GM12878 (cell line): ENCODE results near the gene PNPO. TPM values are rescaled to one million over a fixed set of nuclear protein-coding genes. Genes with fewer than 3 reads are reported as not detected.

Experiments used
- ATAC-seq: fragments of 200-7000 bp; cut with Tn5 transposase; 3 replicates; pipeline ENCODE4 v1.9.1; 2020; ENCODE audit warnings: mild to moderate bottlenecking, moderate library complexity
- BruUV-seq: library from RNA; stranded (reverse); fragments of 400-500 nt; replicated peaks from 2 replicates; lab custom pipeline; 2021; lab: Mats Ljungman, UMichigan
- CTCF ChIA-PET: fragments of 300-600 bp; sonication (Branson Sonifier 250); formaldehyde crosslinking; extraction: SDS; loops from one replicate; lab custom pipeline; 2021; ENCODE audit warnings: inconsistent platforms; lab: Yijun Ruan, JAX
- POLR2A ChIA-PET: fragments of 350-600 bp; formaldehyde crosslinking; extraction: SDS; loops from one replicate; lab custom pipeline; 2021; ENCODE audit warnings: inconsistent platforms; lab: Charles Lee
- RAD21 ChIA-PET: fragments of 300-600 bp; sonication (Branson Sonifier 250); formaldehyde crosslinking; loops from one replicate; lab custom pipeline; 2023; ENCODE audit warnings: antibody characterized with exemption; ENCODE audit not compliant: unreplicated experiment; lab: Charles Lee
- SMC1A ChIA-PET: fragments of 300-600 bp; sonication (Branson Sonifier 250); formaldehyde crosslinking; loops from one replicate; lab custom pipeline; 2023; ENCODE audit not compliant: unreplicated experiment, uncharacterized antibody; lab: Charles Lee
- DNase-seq: peaks from one replicate; pipeline ENCODE4 v3.0.0-alpha.2; 2011; ENCODE audit warnings: low read depth, low spot score
- FAIRE-seq: peaks from 3 replicates; lab custom pipeline; 2011; peaks lifted over from hg19 to GRCh38; lab: Jason Lieb, UNC
- H2AFZ ChIP-seq: 2 replicates; pipeline ENCODE4 v1.6.0; 2011; ENCODE audit warnings: low read depth, low read length, control low read depth; ENCODE audit not compliant: control insufficient read depth
- H3K27ac ChIP-seq: 2 replicates; pipeline ENCODE4 v1.5.1; 2011; ENCODE audit warnings: control low read depth; ENCODE audit not compliant: control insufficient read depth, insufficient read depth
- H3K27me3 ChIP-seq, 2 experiments: replicated peaks in 1 of 2; 2 replicates each; pipeline versions ENCODE4 v1.6.0 to v1.6.1; 2011; ENCODE audit warnings: low read length in 1 of 2; ENCODE audit not compliant: control insufficient read depth in 2 of 2, insufficient read depth in 2 of 2
- H3K36me3 ChIP-seq, 2 experiments: 2 replicates each; pipeline ENCODE4 v1.5.1; 2011; ENCODE audit warnings: low read length in 1 of 2; ENCODE audit not compliant: control insufficient read depth in 2 of 2, insufficient read depth in 2 of 2
- H3K4me1 ChIP-seq: 2 replicates; pipeline ENCODE4 v1.6.1; 2011; ENCODE audit warnings: mild to moderate bottlenecking, low read length, moderate library complexity, mixed read lengths; ENCODE audit not compliant: control insufficient read depth, insufficient read depth
- H3K4me2 ChIP-seq: 2 replicates; pipeline ENCODE4 v1.6.0; 2011; ENCODE audit warnings: control low read depth; ENCODE audit not compliant: control insufficient read depth, insufficient read depth
- H3K4me3 ChIP-seq: fragments of 200-600 bp; sonication (generic); 2 replicates; pipeline ENCODE4 v1.5.1; 2016
- H3K79me2 ChIP-seq: 2 replicates; pipeline ENCODE4 v1.6.0; 2011; ENCODE audit warnings: low read length; ENCODE audit not compliant: control insufficient read depth, insufficient read depth
- H3K9ac ChIP-seq: 2 replicates; pipeline ENCODE4 v1.8.0; 2011; ENCODE audit warnings: low read length, control low read depth, mixed read lengths; ENCODE audit not compliant: control insufficient read depth, insufficient read depth
- H3K9me3 ChIP-seq: replicated peaks from 3 replicates; pipeline ENCODE4 v1.5.1; 2011; ENCODE audit warnings: mild to moderate bottlenecking, low read length; ENCODE audit not compliant: control insufficient read depth, insufficient read depth
- H4K20me1 ChIP-seq: 2 replicates; pipeline ENCODE4 v1.6.0; 2011; ENCODE audit not compliant: control insufficient read depth, insufficient read depth
- CHD1 ChIP-seq: IDR thresholded peaks from 2 replicates; pipeline ENCODE4 v1.6.1; 2012; ENCODE audit warnings: low read depth, low read length, improper control_type of control experiment
- CHD4 ChIP-seq: fragments of 200-600 bp; sonication (generic); IDR thresholded peaks from 2 replicates; pipeline ENCODE4 v1.6.1; 2016; ENCODE audit warnings: mild to moderate bottlenecking
- FOXK2 ChIP-seq: fragments of 450-650 bp; IDR thresholded peaks from 2 replicates; pipeline ENCODE4 v1.6.1; 2017; ENCODE audit warnings: mild to moderate bottlenecking, moderate library complexity
- IKZF2 ChIP-seq, 2 experiments: fragments of 450-650 bp; IDR thresholded peaks; 2 replicates each; pipeline ENCODE4 v1.6.1; 2017; ENCODE audit warnings: mild to moderate bottlenecking in 2 of 2, moderate library complexity in 2 of 2
- SPI1 ChIP-seq: IDR thresholded peaks from 2 replicates; pipeline ENCODE4 v1.6.1; 2011; ENCODE audit warnings: low read depth, mild to moderate bottlenecking, low read length, moderate library complexity, borderline replicate concordance; ENCODE audit not compliant: insufficient read depth
- WRNIP1 ChIP-seq: IDR thresholded peaks from 2 replicates; pipeline ENCODE4 v1.6.1; 2011; ENCODE audit warnings: low read depth, low read length, improper control_type of control experiment, borderline replicate concordance
- WGBS: methylation state at CpG from one replicate; pipeline ENCODE4 v1.1.6; 2016; ENCODE audit warnings: low lambda C conversion rate; ENCODE audit not compliant: insufficient replicate concordance, insufficient coverage; ENCODE audit errors: missing lambda C conversion rate; 5-methylcytosine and 5-hydroxymethylcytosine counted together
- in situ Hi-C: fragments of 300-500 bp; cut with MboI; formaldehyde crosslinking; loops from 9 replicates; pipeline ENCODE4 v1.14.3; 2018; ENCODE audit warnings: mixed read lengths
- intact Hi-C: fragments of 100-400 bp; cut with micrococcal nuclease; formaldehyde crosslinking; loops from one replicate; pipeline ENCODE4 v1.14.2; 2022; ENCODE audit not compliant: unreplicated experiment
- polyA plus RNA-seq, 11 experiments: library from polyadenylated mRNA; depleted of rRNA in 4 of 11; unstranded in 6 of 11; stranded (reverse) in 5 of 11; fragments of >200 nt; fragmentation: Nextera tagmentation in 4 of 11; fragmentation: Illumina TruSeq in 1 of 11; extraction: Ambion mirVana in 4 of 11; extraction: Trizol in 1 of 11; gene quantifications; 1 replicate in 1 of 11; 2 replicates in 10 of 11; pipeline versions ENCODE4 v1.2.1 to v1.2.3, GENCODE V29; 2011 to 2016; ENCODE audit warnings: inconsistent platforms in 2 of 11, missing spikeins in 2 of 11, low read depth in 1 of 11
- total RNA-seq, 4 experiments: library from RNA; depleted of rRNA in 3 of 4; stranded (reverse); fragments of >200 nt in 3 of 4; fragmentation: Illumina TruSeq in 1 of 4; extraction: Trizol in 1 of 4; gene quantifications; 2 replicates each; pipeline versions ENCODE4 v1.2.1 to v1.2.3, GENCODE V29; 2013 to 2021
- TF ChIP-seq, protein P1 (sequence below): fragments of 450-650 bp; formaldehyde crosslinking; IDR thresholded peaks from 2 replicates; pipeline ENCODE4 v1.4.0; 2022; ENCODE audit warnings: mild to moderate bottlenecking, moderate library complexity

Gene PNPO
- total and polyA plus RNA-seq, 10 of the 15 experiments (the other 5 are each of a cell fraction or from before 2014, with no cell fraction given): 13.9 to 52.6 (median 37.3) TPM

DNA sequence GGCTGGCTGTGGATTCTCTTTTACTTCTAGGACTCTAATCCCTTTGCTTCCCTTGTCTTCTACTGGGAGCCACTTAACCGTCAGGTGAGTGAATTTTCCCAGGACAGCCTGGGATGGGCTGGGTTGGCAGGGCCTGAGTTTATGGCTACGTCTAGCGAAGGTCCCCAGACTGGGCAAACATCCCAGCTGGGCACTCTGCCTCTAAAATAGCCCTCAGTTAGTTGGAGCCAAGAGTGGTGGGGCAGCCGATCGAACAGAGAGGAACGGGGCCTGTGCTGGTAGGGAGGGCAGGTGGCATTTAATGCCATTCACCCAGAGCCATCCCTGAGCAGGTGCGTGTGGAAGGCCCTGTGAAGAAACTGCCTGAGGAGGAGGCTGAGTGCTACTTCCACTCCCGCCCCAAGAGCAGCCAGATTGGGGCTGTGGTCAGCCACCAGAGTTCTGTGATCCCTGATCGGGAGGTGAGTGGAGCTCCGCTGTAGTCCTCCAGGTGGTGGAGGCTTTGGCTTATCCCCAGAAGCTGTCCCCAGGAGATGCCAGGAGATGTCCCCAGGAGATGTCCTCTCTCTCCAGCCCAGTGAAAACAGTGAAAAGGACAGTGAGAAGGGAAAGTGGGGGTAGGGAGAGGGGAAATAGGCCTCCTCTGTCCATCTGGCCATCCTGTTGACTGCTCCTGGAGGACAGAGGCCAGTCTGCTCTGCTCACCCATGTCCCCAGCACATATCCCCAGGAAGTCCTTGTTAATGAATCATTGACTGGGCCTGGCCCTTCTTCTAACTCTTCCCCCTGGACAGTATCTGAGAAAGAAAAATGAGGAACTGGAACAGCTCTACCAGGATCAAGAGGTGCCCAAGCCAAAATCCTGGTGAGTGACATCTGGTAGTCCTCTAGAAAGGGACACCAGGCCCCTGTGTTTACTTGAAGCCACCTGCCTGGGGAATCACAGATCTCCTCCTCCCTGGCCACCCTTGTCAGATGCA lies 4.4 kb downstream of the PNPO start:
- FAIRE-seq (no peak), DNase-seq (no peak), ATAC-seq (no peak)
- ChIA-PET RAD21 (interaction anchor here (0.9 to 7.6 kb wide), 8 partner anchors 25 to 103 kb away, joined by 3 to 126 read pairs (median 7); partner anchors contain the start of genes CDK5RAP3 and SP2), SMC1A (interaction anchor here (1.2 to 7.7 kb wide), 7 partner anchors 25 to 103 kb away, joined by 3 to 158 read pairs (median 6); partner anchors contain the start of genes CDK5RAP3 and SCRN2), POLR2A (interaction anchor here (1.2 to 2.7 kb wide), 5 partner anchors 10 to 70 kb away, joined by 4 to 23 read pairs (median 5); partner anchors contain the start of gene CDK5RAP3), CTCF (interaction anchor here (0.7 to 18.1 kb wide), 19 partner anchors 8 to 240 kb away, joined by 3 to 463 read pairs (median 7); partner anchors contain the start of genes CDK5RAP3, PRR15L and SCRN2)
- Histone ChIP-seq H3K27me3 (no peaks in the 10 kb centered on the region), H3K4me3 (no peak overlapping the region), H3K79me2 (peaks cover 24% of the 10 kb centered on the region), H3K27ac (peak overlapping the region; percentile 48; the same call in 1 of the 2 replicates), H3K9ac (no peak overlapping the region), H3K9me3 (no peaks in the 10 kb centered on the region), H2AFZ (no peak overlapping the region), H3K4me1 (peaks cover 45% of the 10 kb centered on the region), H4K20me1 (no peaks in the 10 kb centered on the region), H3K4me2 (no peak overlapping the region), H3K36me3 (peaks cover 3 to 8% of the 10 kb centered on the region in 2 experiments)
- BruUV-seq: no TSS peak
- peak; percentile 79 for TF ChIP-seq SPI1
- no peak for TF ChIP-seq CHD4
- TF ChIP-seq IKZF2 (IDR thresholded peaks at IDR 0.05): no peak
- no peak for TF ChIP-seq CHD1
- TF ChIP-seq, protein P1, sequence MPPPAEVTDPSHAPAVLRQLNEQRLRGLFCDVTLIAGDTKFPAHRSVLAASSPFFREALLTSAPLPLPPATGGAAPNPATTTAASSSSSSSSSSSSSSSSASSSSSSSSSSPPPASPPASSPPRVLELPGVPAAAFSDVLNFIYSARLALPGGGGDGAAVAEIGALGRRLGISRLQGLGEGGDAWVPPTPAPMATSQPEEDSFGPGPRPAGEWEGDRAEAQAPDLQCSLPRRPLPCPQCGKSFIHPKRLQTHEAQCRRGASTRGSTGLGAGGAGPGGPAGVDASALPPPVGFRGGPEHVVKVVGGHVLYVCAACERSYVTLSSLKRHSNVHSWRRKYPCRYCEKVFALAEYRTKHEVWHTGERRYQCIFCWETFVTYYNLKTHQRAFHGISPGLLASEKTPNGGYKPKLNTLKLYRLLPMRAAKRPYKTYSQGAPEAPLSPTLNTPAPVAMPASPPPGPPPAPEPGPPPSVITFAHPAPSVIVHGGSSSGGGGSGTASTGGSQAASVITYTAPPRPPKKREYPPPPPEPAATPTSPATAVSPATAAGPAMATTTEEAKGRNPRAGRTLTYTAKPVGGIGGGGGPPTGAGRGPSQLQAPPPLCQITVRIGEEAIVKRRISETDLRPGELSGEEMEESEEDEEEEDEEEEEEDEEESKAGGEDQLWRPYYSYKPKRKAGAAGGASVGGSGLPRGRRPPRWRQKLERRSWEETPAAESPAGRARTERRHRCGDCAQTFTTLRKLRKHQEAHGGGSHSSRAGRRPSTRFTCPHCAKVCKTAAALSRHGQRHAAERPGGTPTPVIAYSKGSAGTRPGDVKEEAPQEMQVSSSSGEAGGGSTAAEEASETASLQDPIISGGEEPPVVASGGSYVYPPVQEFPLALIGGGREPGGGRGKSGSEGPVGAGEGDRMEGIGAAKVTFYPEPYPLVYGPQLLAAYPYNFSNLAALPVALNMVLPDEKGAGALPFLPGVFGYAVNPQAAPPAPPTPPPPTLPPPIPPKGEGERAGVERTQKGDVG (CRISPR knock-in tag): no peak
- TF ChIP-seq WRNIP1: no peak
- TF ChIP-seq FOXK2: no peak
- intact Hi-C loops: no loop called here
- in situ Hi-C loops: no loop called here
- WGBS: over 99% methylated on average over 10 of the region's 10 CpGs
